ENCODE measurements around the gene RNGTT.
"Not testable (repeated sequence)": the region's sequence is repeated elsewhere in the genome, so short reads cannot be mapped to it uniquely, and the experiment has no call there.

Gene RNGTT

DNA sequence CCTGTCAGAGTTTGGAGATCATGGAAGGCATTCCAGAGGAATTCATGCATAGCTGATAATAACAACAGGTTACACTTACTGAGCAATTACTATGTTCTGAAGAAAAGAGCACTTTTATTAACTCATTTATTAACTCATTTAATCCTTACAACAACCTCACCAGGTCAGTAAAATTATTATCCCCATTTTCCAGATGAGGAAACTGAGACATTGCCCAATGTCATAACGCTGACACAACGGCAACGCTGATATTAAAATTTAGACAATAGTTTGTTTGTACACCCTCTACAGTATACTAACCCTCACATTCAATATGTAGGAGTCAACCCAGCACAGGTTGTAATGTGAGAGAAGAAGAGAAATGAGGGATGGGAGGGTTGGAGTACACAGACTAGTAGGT is 105.0 kb downstream of the RNGTT start:
- DNase-seq: no peak

DNA sequence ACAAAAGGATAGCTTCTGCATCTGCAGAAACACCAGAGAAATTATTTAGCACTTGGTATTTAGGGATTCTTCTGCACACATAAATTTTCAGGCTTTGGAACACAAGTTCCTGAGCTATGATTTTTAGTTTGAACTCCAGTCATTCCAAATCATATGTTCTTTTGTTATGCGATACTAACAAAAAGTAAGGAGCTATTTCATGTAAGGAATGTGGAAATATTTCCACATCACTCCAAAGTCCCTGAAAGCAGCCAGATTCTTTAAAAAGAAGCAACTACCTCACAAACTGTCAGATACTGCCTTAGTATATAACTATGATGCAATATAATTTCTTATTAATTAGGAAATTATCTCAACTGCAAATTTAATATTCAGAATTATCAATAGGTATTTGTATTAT is 106.9 kb downstream of the RNGTT start:
- no peak for DNase-seq

DNA sequence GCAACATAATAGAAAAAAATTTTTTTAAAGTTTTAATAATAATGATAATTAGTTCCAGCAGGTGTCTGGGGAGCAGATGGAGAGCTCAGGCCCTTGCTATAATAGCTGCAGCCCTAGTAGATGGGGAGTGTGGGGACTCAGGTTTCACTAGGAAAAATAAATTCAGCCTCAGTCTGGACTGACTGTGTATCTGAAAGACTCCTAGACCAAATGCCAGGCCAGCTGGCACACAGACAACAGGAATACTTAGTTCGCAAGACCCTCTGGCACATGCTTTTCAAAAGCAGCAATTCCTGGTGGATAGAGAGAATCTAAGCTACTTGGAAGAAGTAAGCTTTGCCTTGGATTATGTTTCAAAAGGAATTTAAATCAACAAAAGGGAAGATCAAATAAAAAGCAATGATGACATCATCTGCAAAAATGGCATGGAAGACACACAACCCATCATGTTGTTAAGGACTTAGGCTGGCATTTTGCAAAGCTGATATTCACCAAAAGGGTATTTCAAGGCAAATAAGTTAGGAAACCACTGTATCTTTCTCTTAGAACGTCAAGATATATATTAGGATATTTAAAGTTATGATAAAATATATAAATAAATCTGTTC is 107.8 kb downstream of the RNGTT start:
- DNase-seq: no peak

- no peak for DNase-seq
Measured at GRCh38 chr6:88852775-88853174, 110.6 kb downstream of the RNGTT start.

- DNase-seq: no peak
Measured at GRCh38 chr6:88852000-88852399, 111.4 kb downstream of the RNGTT start.

- DNase-seq: no peak
Measured at GRCh38 chr6:88848870-88849269, 114.5 kb downstream of the RNGTT start.

GRCh38 chr6:88843040-88843439 is 120.4 kb downstream of the RNGTT start:
- no peak for DNase-seq

DNA sequence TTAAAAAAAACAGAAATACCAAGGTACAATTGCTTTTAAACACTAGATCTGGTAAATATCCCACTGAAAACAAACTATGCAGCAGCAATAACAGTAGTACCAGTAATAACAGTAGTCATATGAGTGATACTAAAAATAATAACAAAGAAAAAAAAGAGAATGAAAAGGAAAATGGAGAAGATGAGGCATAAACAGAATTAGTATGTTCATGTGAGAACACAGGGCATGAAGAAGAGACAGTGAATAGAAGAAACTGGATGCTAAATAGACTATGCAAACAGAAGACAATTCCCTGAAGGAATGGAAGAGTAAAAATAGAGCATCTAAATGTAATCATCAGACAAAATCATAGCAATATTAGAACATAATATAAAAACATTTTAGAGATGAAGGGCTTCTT is 121.1 kb downstream of the RNGTT start:
- no peak for DNase-seq

DNA sequence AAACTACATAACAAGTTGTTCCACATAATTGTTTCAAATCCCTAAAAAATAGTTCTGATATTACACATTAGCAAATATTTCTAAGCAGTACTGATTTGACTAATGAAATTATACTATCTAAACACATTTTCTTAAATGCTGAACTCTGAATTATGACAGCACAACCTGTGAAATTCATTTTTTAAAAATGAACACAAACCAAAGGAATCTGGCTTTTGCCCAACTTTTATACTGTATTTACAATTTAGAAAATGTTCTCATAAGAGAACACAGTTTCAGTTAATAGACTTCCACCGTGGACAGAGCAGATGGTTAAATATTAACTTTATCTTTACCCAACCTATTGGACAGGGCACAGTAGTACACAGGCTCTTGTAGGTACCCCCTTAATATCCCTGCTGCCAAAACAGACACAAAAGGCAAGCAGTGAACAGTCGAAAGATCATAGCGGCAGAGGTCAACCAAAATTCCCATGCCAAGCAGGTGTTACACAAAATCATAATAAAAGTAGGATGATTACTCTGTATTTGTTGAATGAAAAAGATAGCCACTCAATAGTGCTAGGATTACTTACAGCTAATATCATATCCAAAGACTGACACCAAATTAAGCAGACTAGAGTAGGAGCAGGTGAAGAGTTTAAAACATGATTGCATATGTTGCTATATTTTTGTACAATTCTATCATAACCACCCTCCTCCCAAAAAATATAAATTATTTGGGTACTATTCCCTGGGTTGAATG is 122.5 kb downstream of the RNGTT start:
- no peak for DNase-seq

DNA sequence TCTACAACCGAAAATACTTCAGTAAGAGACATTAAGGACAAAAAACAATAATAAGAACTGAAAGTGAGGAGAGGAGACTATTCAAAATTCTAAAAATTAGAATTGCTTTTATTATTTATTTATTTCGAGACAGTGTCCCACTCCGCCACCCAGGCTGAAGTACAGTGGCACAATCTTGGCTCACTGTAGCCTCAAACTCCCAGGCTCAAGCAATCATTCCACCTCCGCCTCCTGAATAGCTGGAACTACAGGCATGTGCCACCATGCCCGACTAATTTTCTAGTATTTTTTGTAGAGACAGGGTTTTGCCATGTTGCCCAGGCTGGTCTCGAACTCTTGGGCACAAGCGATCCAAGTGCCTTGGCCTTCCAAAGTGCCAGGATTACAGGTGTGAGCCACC is 123.1 kb downstream of the RNGTT start:
- DNase-seq: no peak

GRCh38 chr6:88839280-88839679 is 124.1 kb downstream of the RNGTT start:
- no peak for DNase-seq

DNA sequence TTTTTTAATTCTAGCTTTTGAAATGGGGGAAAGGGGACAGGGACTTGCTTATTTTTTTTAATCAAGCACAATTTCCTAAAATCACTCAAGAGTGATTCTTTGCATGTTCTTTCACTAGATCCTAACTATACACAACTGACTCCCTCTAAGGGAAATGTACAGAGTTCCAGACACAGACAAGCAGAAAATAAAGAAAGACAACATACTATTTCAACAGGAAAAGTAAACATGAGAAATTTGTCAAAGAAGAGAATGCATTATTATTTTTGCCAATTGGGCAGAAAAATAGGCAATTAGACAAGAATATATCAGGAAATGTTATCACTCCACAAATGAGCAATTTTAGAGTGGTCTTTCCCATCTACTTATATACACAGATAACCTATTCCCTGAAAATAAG is 128.2 kb downstream of the RNGTT start:
- DNase-seq: no peak

DNA sequence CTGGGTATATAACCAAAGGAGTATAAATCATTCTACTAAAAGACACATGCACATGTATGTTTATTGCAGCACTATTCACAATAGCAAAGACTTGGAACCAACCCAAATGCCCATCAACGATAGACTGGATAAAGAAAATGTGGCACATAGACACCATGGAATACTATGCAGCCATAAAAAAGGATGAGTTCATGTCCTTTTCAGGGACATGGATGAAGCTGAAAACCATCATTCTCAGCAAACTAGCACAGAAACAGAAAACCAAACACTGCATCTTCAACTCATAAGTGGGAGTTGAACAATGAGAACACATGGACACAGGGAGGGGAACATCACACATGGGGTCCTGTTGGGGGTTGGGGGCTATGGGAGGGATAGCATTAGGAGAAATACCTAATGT is 130.3 kb downstream of the RNGTT start:
- not testable (repeated sequence) for DNase-seq

- not testable (repeated sequence) for DNase-seq
Measured at GRCh38 chr6:88827599-88827998, 135.8 kb downstream of the RNGTT start.

GRCh38 chr6:88825856-88826255 is 137.6 kb downstream of the RNGTT start:
- no peak for DNase-seq

- no peak for DNase-seq
Measured at GRCh38 chr6:88823998-88824397, 139.4 kb downstream of the RNGTT start.

DNA sequence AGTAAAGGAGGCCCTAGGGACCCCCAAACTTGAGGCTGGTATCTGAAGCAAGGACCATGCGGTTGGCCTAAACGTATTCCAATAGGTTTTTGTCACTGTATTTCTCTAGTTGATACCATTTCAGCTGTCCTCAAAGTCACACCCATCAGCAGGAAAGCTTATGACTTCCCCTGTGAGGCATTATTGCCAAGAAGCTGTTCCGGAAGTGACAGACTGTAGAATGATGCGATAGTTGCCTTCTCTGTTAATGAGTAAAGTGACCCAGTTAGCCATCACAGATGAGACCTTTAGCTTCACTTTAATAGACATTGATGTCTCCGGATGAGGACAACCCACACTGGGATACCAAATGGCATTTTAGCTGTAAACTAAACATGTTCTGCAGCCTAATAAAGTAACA is 147.9 kb downstream of the RNGTT start:
- DNase-seq: no peak

DNA sequence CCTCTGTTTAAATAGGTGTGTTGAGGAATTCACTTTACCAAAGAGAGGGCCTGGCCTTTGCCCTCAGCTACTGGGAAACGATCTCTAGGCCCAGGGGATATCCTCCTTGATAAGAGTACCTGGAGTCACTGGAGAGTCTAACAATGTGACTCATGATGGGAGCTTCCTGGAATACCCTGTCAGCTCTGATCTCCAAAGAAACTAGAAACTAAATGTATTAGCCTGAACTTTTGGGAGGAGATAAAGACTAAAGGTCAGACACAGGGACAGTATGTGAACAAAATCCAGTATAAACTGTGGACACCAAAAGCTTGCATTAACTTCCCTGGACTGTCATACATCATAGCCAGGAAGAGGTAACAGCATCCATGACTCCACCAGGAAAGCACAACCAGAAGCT is 148.5 kb downstream of the RNGTT start:
- no peak for DNase-seq

DNA sequence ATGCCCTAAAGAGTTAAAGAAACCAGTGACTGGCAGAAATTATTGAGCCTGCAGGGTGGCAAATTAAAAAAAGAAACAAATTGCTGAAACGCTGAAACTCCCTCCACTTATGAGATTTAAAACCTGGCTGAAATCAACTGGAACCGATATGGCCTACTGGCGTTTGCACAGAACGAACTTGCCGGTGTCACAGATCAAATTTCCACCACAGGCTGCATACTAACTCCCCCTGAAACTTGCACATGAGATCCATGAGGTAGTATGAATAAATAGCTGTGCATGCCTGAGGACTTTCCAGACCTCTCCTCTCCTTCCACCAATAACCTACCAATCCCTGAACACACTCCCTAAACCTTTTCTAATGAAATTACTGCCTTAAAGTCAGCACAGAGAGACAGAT is 150.4 kb downstream of the RNGTT start:
- DNase-seq: no peak

- no peak for DNase-seq
Measured at GRCh38 chr6:88810701-88811100, 152.7 kb downstream of the RNGTT start.

- no peak for DNase-seq
Measured at GRCh38 chr6:88810089-88810488, 153.3 kb downstream of the RNGTT start.

DNA sequence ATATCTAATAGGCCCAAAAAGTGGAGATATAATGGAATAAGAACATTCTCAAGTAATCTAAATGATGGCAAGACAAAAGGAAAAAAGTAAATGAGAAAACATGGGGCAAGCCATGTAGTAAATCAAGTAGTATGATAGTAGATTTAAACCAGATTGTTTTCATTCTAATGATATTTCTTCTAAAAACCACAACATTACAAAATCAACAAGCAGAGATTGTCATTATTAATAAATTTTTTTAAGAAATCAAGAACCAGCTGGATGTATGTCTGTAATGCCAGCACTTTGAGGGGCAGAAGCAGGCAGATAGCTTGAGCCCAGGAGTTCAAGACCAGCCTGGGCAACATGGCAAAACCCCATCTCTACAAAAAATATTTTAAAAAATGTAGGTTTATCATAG is 155.0 kb downstream of the RNGTT start:
- no peak for DNase-seq

DNA sequence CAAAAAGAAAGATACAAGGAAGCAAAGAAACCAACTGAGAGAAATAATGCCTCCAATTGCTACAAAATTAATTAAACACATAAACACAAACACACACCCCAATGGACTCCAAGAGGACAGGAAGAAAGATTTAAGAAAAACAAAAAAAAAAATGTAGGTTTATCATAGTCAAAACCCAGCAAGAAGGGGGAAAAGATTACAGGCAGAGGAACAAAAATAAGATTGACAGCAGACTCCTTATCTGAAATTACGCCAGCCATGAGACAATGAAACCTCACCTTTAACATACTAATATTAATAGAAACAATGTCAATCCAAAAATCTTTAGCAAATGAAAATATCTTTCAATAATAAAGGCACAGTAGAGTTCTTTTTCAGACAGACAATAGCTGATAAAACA is 155.8 kb downstream of the RNGTT start:
- DNase-seq: no peak

DNA sequence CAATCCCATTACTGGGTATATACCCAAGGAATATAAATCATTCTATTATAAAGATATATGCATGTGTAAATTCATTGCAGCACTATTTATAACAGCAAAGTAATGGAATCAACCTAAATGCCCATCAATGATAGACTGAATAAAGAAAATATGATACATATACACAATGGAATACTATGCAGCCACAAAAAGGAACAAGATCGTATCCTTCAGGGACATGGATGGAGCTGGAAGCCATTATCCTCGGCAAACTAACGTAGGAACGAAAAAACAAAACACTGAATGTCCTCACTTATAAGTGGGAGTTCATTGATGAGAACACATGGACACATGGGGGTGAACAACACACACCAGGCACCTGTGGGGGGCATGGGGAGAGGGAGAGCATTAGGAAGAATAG is 156.7 kb downstream of the RNGTT start:
- no peak for DNase-seq

DNA sequence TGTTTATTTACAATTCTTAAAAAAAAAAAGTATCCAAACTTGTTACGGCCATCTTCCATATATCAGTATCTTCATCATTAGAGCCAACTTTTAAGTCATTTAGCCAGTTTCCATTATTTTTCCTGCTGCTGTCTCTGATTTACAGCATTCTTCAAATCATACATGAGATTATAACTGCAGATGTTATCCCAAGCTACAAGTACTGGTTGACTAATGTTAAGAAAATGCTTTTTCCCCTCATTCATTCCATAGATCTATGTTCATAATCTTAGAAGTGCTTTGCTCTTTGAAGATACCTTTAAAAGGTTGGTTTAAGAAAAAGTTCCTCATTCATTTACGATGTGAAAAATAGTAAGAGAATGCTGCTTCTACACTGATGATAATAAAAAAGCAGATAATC is 158.7 kb downstream of the RNGTT start:
- DNase-seq: no peak

All from stimulated activated CD4-positive, alpha-beta T cell treated with anti-CD3 and anti-CD28 coated beads, Interleukin-4, amount 100 ng/mL, for 24 hours (primary cell).